ENCODE measurements around the gene SAMD1. TPM values are rescaled to one million over a fixed set of nuclear protein-coding genes. Genes with fewer than 3 reads are reported as not detected.

Gene SAMD1
- total and polyA plus RNA-seq, 10 donors: 19.6 to 36.8 (median 30.5) TPM

- DNase-seq: no peak
- Histone ChIP-seq H3K36me3 (peaks cover 0 to 83% (median 51%) of the 10 kb centered on the region in 6 donors), H3K27ac (peak overlapping the region in 6 of 8 donors; percentile 41 to 73 (median 66)), H3K27me3 (replicated peaks in 1 of 7) (no peaks in the 10 kb centered on the region), H3K4me3 (no peak overlapping the region), H3K9me3 (no peaks in the 10 kb centered on the region), H3K4me1 (peaks cover 5 to 70% (median 38%) of the 10 kb centered on the region in 6 donors)
- TF ChIP-seq POLR2AphosphoS5 (IDR thresholded peaks at IDR 0.05): no peak
- no peak for TF ChIP-seq CTCF (IDR thresholded peaks at IDR 0.05 in 8 of 11, conservative IDR thresholded peaks at IDR 0.05 in 3 of 11)
- 77 to 94% (median 84%) methylated on average over 12 to 16 of the region's 16 CpGs for WGBS, 5 donors
- intact Hi-C loops (cut with DNase I; ENCODE audit: low total_unique reads): no loop called here
These were observed 16.3 kb upstream of the SAMD1 start for GRCh38 chr19:14106840-14107239.

GRCh38 chr19:14105680-14106079, 15.1 kb upstream of the SAMD1 start:
- no peak for DNase-seq
- H3K27me3 ChIP-seq (replicated peaks in 1 of 7): no peaks in the 10 kb centered on the region
- peak overlapping the region in 2 of 8 donors; percentile 16 to 50 for H3K27ac ChIP-seq
- TF ChIP-seq POLR2A (IDR thresholded peaks at IDR 0.05) (no peak), CTCF (IDR thresholded peaks at IDR 0.05 in 8 of 11, conservative IDR thresholded peaks at IDR 0.05 in 3 of 11) (no peak), POLR2AphosphoS5 (IDR thresholded peaks at IDR 0.05) (no peak)
- peaks cover 0 to 89% (median 61%) of the 10 kb centered on the region in 6 donors for H3K36me3 ChIP-seq
- intact Hi-C loops (cut with DNase I; ENCODE audit: low total_unique reads): no loop called here
- H3K4me1 ChIP-seq: peaks cover 5 to 64% (median 35%) of the 10 kb centered on the region in 6 donors
- H3K4me3 ChIP-seq: no peak overlapping the region
- 87 to 96% (median 90%) methylated on average over 8 of the region's 8 CpGs for WGBS, 5 donors
- H3K9me3 ChIP-seq: no peaks in the 10 kb centered on the region

GRCh38 chr19:14103310-14103709, 12.8 kb upstream of the SAMD1 start:
- H3K9me3 ChIP-seq: no peaks in the 10 kb centered on the region
- TF ChIP-seq CTCF (IDR thresholded peaks at IDR 0.05 in 8 of 11, conservative IDR thresholded peaks at IDR 0.05 in 3 of 11) (no peak), POLR2AphosphoS5 (IDR thresholded peaks at IDR 0.05) (no peak), POLR2A (IDR thresholded peaks at IDR 0.05) (no peak)

GRCh38 chr19:14102756-14103155, 12.2 kb upstream of the SAMD1 start:
- TF ChIP-seq POLR2AphosphoS5 (IDR thresholded peaks at IDR 0.05): peak in 1 of 3 donors; percentile 14
- TF ChIP-seq CTCF (IDR thresholded peaks at IDR 0.05 in 8 of 11, conservative IDR thresholded peaks at IDR 0.05 in 3 of 11): no peak

More at GRCh38 chr19:14103310-14103709, 12.8 kb upstream of the SAMD1 start:
- H3K27me3 ChIP-seq (replicated peaks in 1 of 7): no peaks in the 10 kb centered on the region
- 73 to 95% (median 85%) methylated on average over 1 of the region's 1 CpG for WGBS, 5 donors
- DNase-seq: no peak
- H3K4me1 ChIP-seq: peaks cover 5 to 43% (median 30%) of the 10 kb centered on the region in 6 donors
- peaks cover 0 to 100% (median 78%) of the 10 kb centered on the region in 6 donors for H3K36me3 ChIP-seq
- H3K27ac ChIP-seq: peak overlapping the region in 5 of 8 donors; percentile 8 to 65 (median 28)
- H3K4me3 ChIP-seq: no peak overlapping the region
- intact Hi-C loops (cut with DNase I; ENCODE audit: low total_unique reads): no loop called here

More at GRCh38 chr19:14102756-14103155, 12.2 kb upstream of the SAMD1 start:
- 70 to 79% (median 77%) methylated on average over 8 to 10 of the region's 10 CpGs for WGBS, 5 donors
- Histone ChIP-seq H3K9me3 (no peaks in the 10 kb centered on the region), H3K4me1 (peaks cover 5 to 38% (median 27%) of the 10 kb centered on the region in 6 donors), H3K36me3 (peaks cover 0 to 100% (median 84%) of the 10 kb centered on the region in 6 donors), H3K27ac (peak overlapping the region in 6 of 8 donors; percentile 16 to 65 (median 54)), H3K27me3 (replicated peaks in 1 of 7) (no peaks in the 10 kb centered on the region), H3K4me3 (no peak overlapping the region)
- intact Hi-C loops (cut with DNase I; ENCODE audit: low total_unique reads): no loop called here
- no peak for DNase-seq
